Kidney (tissue), 14 donors: ENCODE data around the gene RFT1. TPM values are rescaled to one million over a fixed set of nuclear protein-coding genes. Genes with fewer than 3 reads are reported as not detected.

Experiments used
- DNase-seq, 5 donors: peaks; one replicate each; pipeline ENCODE4 v3.0.0-alpha.2; 2013 to 2020
- FAIRE-seq: peaks from 2 replicates; lab custom pipeline; 2012; peaks lifted over from hg19 to GRCh38; lab: Jason Lieb, UNC
- H3K27ac ChIP-seq, 2 donors: one replicate each; pipeline ENCODE4 v1.7.0; 2013; ENCODE audit warnings: low read depth in 2 of 2, low read length in 2 of 2, inconsistent platforms in 1 of 2
- H3K27me3 ChIP-seq: one replicate; pipeline ENCODE4 v1.7.1; 2013; ENCODE audit warnings: low read length, inconsistent platforms; ENCODE audit not compliant: control insufficient read depth, insufficient read depth
- H3K36me3 ChIP-seq, 3 donors: one replicate each; pipeline versions ENCODE4 v1.7.0 to v1.7.1; 2013; ENCODE audit warnings: low read length in 3 of 3, control low read depth in 1 of 3, inconsistent platforms in 1 of 3; ENCODE audit not compliant: insufficient read depth in 3 of 3, control insufficient read depth in 2 of 3
- H3K4me1 ChIP-seq, 3 donors: one replicate each; pipeline versions ENCODE4 v1.7.0 to v1.7.1; 2013; ENCODE audit warnings: low read length in 3 of 3, inconsistent platforms in 1 of 3, low read depth in 1 of 3; ENCODE audit not compliant: control insufficient read depth in 2 of 3, insufficient read depth in 2 of 3
- H3K4me3 ChIP-seq, 3 donors: one replicate each; pipeline versions ENCODE4 v1.7.0 to v1.8.1; 2013; ENCODE audit warnings: low read length in 3 of 3, control low read depth in 1 of 3, inconsistent platforms in 1 of 3
- H3K9ac ChIP-seq, 3 donors: one replicate each; pipeline versions ENCODE4 v1.7.0 to v1.7.1; 2013; ENCODE audit warnings: low read length in 3 of 3, control low read depth in 1 of 3, inconsistent platforms in 1 of 3
- H3K9me3 ChIP-seq, 3 donors: one replicate each; pipeline versions ENCODE4 v1.7.0 to v1.7.1; 2013; ENCODE audit warnings: low read length in 3 of 3, control low read depth in 1 of 3, inconsistent platforms in 1 of 3; ENCODE audit not compliant: control insufficient read depth in 2 of 3, insufficient read depth in 1 of 3
- CTCF ChIP-seq: IDR thresholded peaks from 3 replicates; pipeline ENCODE4 v1.5.1; 2012; ENCODE audit warnings: mild to moderate bottlenecking, moderate library complexity, borderline replicate concordance; ENCODE audit not compliant: insufficient read depth; ENCODE audit errors: extremely low read depth
- intact Hi-C: fragments of 100-400 bp; cut with DNase I; formaldehyde crosslinking; loops from one replicate; pipeline ENCODE4 v1.11.1; 2022
- polyA plus RNA-seq: library from polyadenylated mRNA; stranded (reverse); fragments of 350-450 nt; fragmentation: Illumina TruSeq; extraction: RNeasy Lipid Tissue Mini Kit (QIAGEN cat#74804); gene quantifications from one replicate; pipeline ENCODE4 v1.2.3, GENCODE V29; 2014; ENCODE audit warnings: low read depth, low replicate concordance; ENCODE audit not compliant: insufficient read depth
- total RNA-seq: library from RNA; stranded (reverse); fragmentation: NEBNext Ultra II Directional; extraction: Animal tissue kit (Norgen Biotek cat#: 25700); gene quantifications from one replicate; pipeline ENCODE4 v1.2.1, GENCODE V29; 2021
- donor health status: control.
- donor health status: control.
- donor health status: control.
- donor health status: control.
- donor health status: control.
- donor health status: DM: yes; HTN: yes; CAD: no.
- donor health status: Normal renal cell carcinoma (clear cell type).

The RFT1 gene
- total and polyA plus RNA-seq, 2 donors from 2014 or later = 14.7 to 22.8 TPM

GRCh38 chr3:53154881-53155285 lies 24.6 kb upstream of the RFT1 start:
- FAIRE-seq = no peak

GRCh38 chr3:53153980-53154379 lies 23.7 kb upstream of the RFT1 start:
- H3K27ac ChIP-seq = no peak overlapping the region
- TF ChIP-seq CTCF = no peak
- intact Hi-C loops = no loop called here
- no peak overlapping the region for H3K9ac ChIP-seq
- H3K4me3 ChIP-seq = no peak overlapping the region
- H3K9me3 ChIP-seq = no peaks in the 10 kb centered on the region
- H3K4me1 ChIP-seq = peaks cover 0 to 61% (median 47%) of the 10 kb centered on the region in 3 donors
- no peak for FAIRE-seq
- H3K36me3 ChIP-seq = no peaks in the 10 kb centered on the region
- no peak for DNase-seq
- H3K27me3 ChIP-seq = no peaks in the 10 kb centered on the region

More at GRCh38 chr3:53154881-53155285, 24.6 kb upstream of the RFT1 start:
- H3K4me1 ChIP-seq = peaks cover 0 to 65% (median 47%) of the 10 kb centered on the region in 3 donors
- TF ChIP-seq CTCF = no peak
- no peak overlapping the region for H3K27ac ChIP-seq
- intact Hi-C loops = no loop called here
- DNase-seq = no peak
- no peaks in the 10 kb centered on the region for H3K9me3 ChIP-seq
- no peaks in the 10 kb centered on the region for H3K27me3 ChIP-seq
- no peak overlapping the region for H3K9ac ChIP-seq
- H3K36me3 ChIP-seq = no peaks in the 10 kb centered on the region
- H3K4me3 ChIP-seq = no peak overlapping the region

GRCh38 chr3:53153264-53153823 lies 23.1 kb upstream of the RFT1 start:
- intact Hi-C loops = no loop called here
- Histone ChIP-seq H3K27ac (no peak overlapping the region), H3K36me3 (no peaks in the 10 kb centered on the region), H3K9ac (no peak overlapping the region), H3K4me1 (peaks cover 0 to 55% (median 41%) of the 10 kb centered on the region in 3 donors), H3K4me3 (no peak overlapping the region), H3K9me3 (no peaks in the 10 kb centered on the region), H3K27me3 (no peaks in the 10 kb centered on the region)
- TF ChIP-seq CTCF = no peak
- FAIRE-seq = no peak
- DNase-seq = no peak
